Activated T-helper 1 cell treated with anti-CD3 and anti-CD28 coated beads, Interleukin-2, amount 50 U/mL, for 16 hours (primary cell): ENCODE measurements around the gene TXNRD2.
A peak's percentile ranks its signal among the peaks of the same experiment; 100 is the strongest.

Experiments used
- DNase-seq, 2 donors: peaks; one replicate each; pipeline ENCODE4 v3.0.0-alpha.2; 2020; ENCODE audit warnings: low read depth in 1 of 2, low spot score in 1 of 2

TXNRD2 gene

GRCh38 chr22:19866665-19867009 is 75.0 kb downstream of the TXNRD2 start:
- DNase-seq = no peak

- no peak for DNase-seq
Observed at GRCh38 chr22:19865141-19865829, 76.3 kb downstream of the TXNRD2 start.

GRCh38 chr22:19864538-19865106 is 77.0 kb downstream of the TXNRD2 start:
- DNase-seq = no peak

- DNase-seq = no peak
Observed at GRCh38 chr22:19863571-19863970, 78.0 kb downstream of the TXNRD2 start.

- DNase-seq = no peak
Observed at GRCh38 chr22:19862619-19863246, 78.9 kb downstream of the TXNRD2 start.

GRCh38 chr22:19859861-19860510 is 81.6 kb downstream of the TXNRD2 start:
- no peak for DNase-seq

- no peak for DNase-seq
Observed at GRCh38 chr22:19857382-19857781, 84.2 kb downstream of the TXNRD2 start.

- DNase-seq = peak; percentile 20 to 32
Observed at GRCh38 chr22:19855504-19856409, 85.9 kb downstream of the TXNRD2 start.

GRCh38 chr22:19854778-19855503 is 86.7 kb downstream of the TXNRD2 start, which contains the start of the genes GNB1L and RTL10:
TSS of gene GNB1L (minus strand) at chr22:19854874. CDS start at chr22:19821355, 33,519 bp downstream.
TSS of gene RTL10 (minus strand) at chr22:19854874. CDS start at chr22:19852261, 2,613 bp downstream.
- peak; percentile 87 to 95 for DNase-seq

- DNase-seq = peak in 1 of 2 donors; percentile 4
Observed at GRCh38 chr22:19853879-19854777, 87.5 kb downstream of the TXNRD2 start.

GRCh38 chr22:19853058-19853878 is 88.3 kb downstream of the TXNRD2 start:
- DNase-seq = no peak

- DNase-seq = no peak
Observed at GRCh38 chr22:19852177-19852781, 89.3 kb downstream of the TXNRD2 start.

- no peak for DNase-seq
Observed at GRCh38 chr22:19851291-19852176, 90.1 kb downstream of the TXNRD2 start.

GRCh38 chr22:19850763-19851109 is 90.9 kb downstream of the TXNRD2 start:
- no peak for DNase-seq

- DNase-seq = no peak
Observed at GRCh38 chr22:19849835-19850762, 91.5 kb downstream of the TXNRD2 start.
